Natural killer cell (primary cell): Measurements from ENCODE around the gene MARCHF3. TPM values are rescaled to one million over a fixed set of nuclear protein-coding genes. Genes with fewer than 3 reads are reported as not detected.

ENCODE experiments used
- ATAC-seq, 3 donors: fragments of 150-1000 bp in 2 of 3; fragments of 200-7000 bp in 1 of 3; cut with Tn5 transposase; 1 replicate in 1 of 3; 2 replicates in 2 of 3; pipeline ENCODE4 v1.10.0; 2021; ENCODE audit warnings: mild to moderate bottlenecking in 2 of 3, moderate library complexity in 2 of 3
- DNase-seq, 2 donors: peaks; one replicate each; pipeline versions ENCODE4 v3.0.0 to v3.0.0-alpha.2; 2013 to 2021; ENCODE audit warnings: mixed read lengths in 1 of 2
- H3K27ac ChIP-seq: one replicate; pipeline ENCODE4 v1.5.1; 2013; ENCODE audit warnings: mild to moderate bottlenecking, low read length
- H3K27me3 ChIP-seq: one replicate; pipeline ENCODE4 v1.6.1; 2013; ENCODE audit warnings: low read length; ENCODE audit not compliant: control insufficient read depth, insufficient read depth
- H3K36me3 ChIP-seq: one replicate; pipeline ENCODE4 v1.6.1; 2013; ENCODE audit warnings: low read length; ENCODE audit not compliant: control insufficient read depth, insufficient read depth
- H3K4me1 ChIP-seq: one replicate; pipeline ENCODE4 v1.6.1; 2013; ENCODE audit warnings: low read length; ENCODE audit not compliant: control insufficient read depth, insufficient read depth
- H3K4me3 ChIP-seq: one replicate; pipeline ENCODE4 v1.5.1; 2013; ENCODE audit warnings: low read length
- H3K9me3 ChIP-seq: one replicate; pipeline ENCODE4 v1.6.1; 2013; ENCODE audit warnings: low read length; ENCODE audit not compliant: control insufficient read depth, insufficient read depth
- H3K27ac Mint-ChIP-seq, 2 donors: one replicate each; pipeline ENCODE4 v1.8.0; 2022; ENCODE audit warnings: mild to moderate bottlenecking in 2 of 2, mixed read lengths in 2 of 2, moderate library complexity in 1 of 2
- H3K27me3 Mint-ChIP-seq, 2 donors: one replicate each; pipeline ENCODE4 v1.8.0; 2022; ENCODE audit warnings: low read depth in 2 of 2, mixed read lengths in 2 of 2
- H3K36me3 Mint-ChIP-seq: one replicate; pipeline ENCODE4 v1.8.0; 2022; ENCODE audit warnings: mixed read lengths
- H3K4me1 Mint-ChIP-seq, 2 donors: one replicate each; pipeline ENCODE4 v1.8.0; 2022; ENCODE audit warnings: mixed read lengths in 2 of 2
- H3K4me3 Mint-ChIP-seq: one replicate; pipeline ENCODE4 v1.8.0; 2022; ENCODE audit warnings: mild to moderate bottlenecking, moderate library complexity, mixed read lengths
- H3K9me3 Mint-ChIP-seq, 2 donors: one replicate each; pipeline ENCODE4 v1.8.0; 2022; ENCODE audit warnings: mixed read lengths in 2 of 2
- CTCF ChIP-seq: fragments of 200-600 bp; IDR thresholded peaks from one replicate; pipeline ENCODE4 v1.8.0; 2022; ENCODE audit warnings: antibody characterized with exemption
- WGBS: methylation state at CpG from one replicate; pipeline ENCODE4 v1.1.7; 2013; ENCODE audit warnings: missing lambda C conversion rate; ENCODE audit not compliant: insufficient coverage; 5-methylcytosine and 5-hydroxymethylcytosine counted together
- intact Hi-C: fragments of 100-400 bp; cut with micrococcal nuclease; formaldehyde crosslinking; loops from one replicate; pipeline ENCODE4 v1.14.2; 2022
- total RNA-seq, 4 donors: library from RNA; stranded (reverse); fragments of 120-200 nt in 1 of 4; gene quantifications; one replicate each; pipeline versions ENCODE4 v1.2.3 to v1.2.4, GENCODE V29; 2013 to 2022

MARCHF3 gene
- total RNA-seq, 3 donors from 2014 or later (not counting 1 experiment from before 2014, with no cell fraction given): 6.8 to 11.2 (median 8.9) TPM

GRCh38 chr5:126858441-126858840 lies 171.9 kb downstream of the MARCHF3 start:
- H3K36me3 ChIP-seq: no peaks in the 10 kb centered on the region
- H3K4me1 ChIP-seq: peaks cover 8% of the 10 kb centered on the region
- H3K27ac ChIP-seq: no peak overlapping the region
- H3K4me1 Mint-ChIP-seq: peaks cover 16% of the 10 kb centered on the region in 2 donors
- WGBS: 95% methylated on average over 11 of the region's 11 CpGs
- ATAC-seq: no peak
- no peak overlapping the region for H3K4me3 ChIP-seq
- H3K36me3 Mint-ChIP-seq: no peaks in the 10 kb centered on the region
- TF ChIP-seq CTCF: no peak
- H3K27ac Mint-ChIP-seq: no peak overlapping the region
- no peaks in the 10 kb centered on the region for H3K9me3 Mint-ChIP-seq
- intact Hi-C loops: no loop called here
- no peaks in the 10 kb centered on the region for H3K27me3 ChIP-seq
- no peaks in the 10 kb centered on the region for H3K27me3 Mint-ChIP-seq
- no peak overlapping the region for H3K4me3 Mint-ChIP-seq
- H3K9me3 ChIP-seq: no peaks in the 10 kb centered on the region
- no peak for DNase-seq

GRCh38 chr5:126857472-126858410 lies 172.6 kb downstream of the MARCHF3 start:
- no peak for TF ChIP-seq CTCF
- Histone ChIP-seq H3K27ac (no peak overlapping the region), H3K9me3 (no peaks in the 10 kb centered on the region), H3K27me3 (no peaks in the 10 kb centered on the region), H3K36me3 (no peaks in the 10 kb centered on the region), H3K4me1 (peaks cover 14% of the 10 kb centered on the region), H3K4me3 (no peak overlapping the region)
- Mint-ChIP-seq H3K9me3 (no peaks in the 10 kb centered on the region), H3K4me1 (peaks cover 23% of the 10 kb centered on the region in 2 donors), H3K27ac (no peak overlapping the region), H3K4me3 (no peak overlapping the region), H3K27me3 (no peaks in the 10 kb centered on the region), H3K36me3 (no peaks in the 10 kb centered on the region)
- intact Hi-C loops: no loop called here
- no peak for DNase-seq
- ATAC-seq: no peak
- WGBS: 98% methylated on average over 11 of the region's 13 CpGs

GRCh38 chr5:126855266-126855665 lies 175.1 kb downstream of the MARCHF3 start:
- Histone ChIP-seq H3K9me3 (no peaks in the 10 kb centered on the region), H3K36me3 (no peaks in the 10 kb centered on the region), H3K4me3 (no peak overlapping the region), H3K27ac (no peak overlapping the region), H3K27me3 (no peaks in the 10 kb centered on the region), H3K4me1 (peaks cover 26% of the 10 kb centered on the region)
- Mint-ChIP-seq H3K4me1 (peaks cover 39% of the 10 kb centered on the region in 2 donors), H3K4me3 (peak overlapping the region; percentile 74), H3K9me3 (no peaks in the 10 kb centered on the region), H3K27me3 (no peaks in the 10 kb centered on the region), H3K27ac (peak overlapping the region; percentile 63 to 74), H3K36me3 (no peaks in the 10 kb centered on the region)
- ATAC-seq (peak in 2 of 3 donors; percentile 11 to 30), DNase-seq (peak in 1 of 2 donors; percentile 19)
- TF ChIP-seq CTCF: no peak
- intact Hi-C loops: no loop called here
- 45% methylated on average over 8 of the region's 8 CpGs for WGBS
